ENCODE measurements around the gene DUS1L.

The DUS1L gene

GRCh38 chr17:82017612-82018151 lies 47.9 kb downstream of the DUS1L start:
- Histone ChIP-seq H4K20me1 (ENCODE audit: insufficient read depth, low read length) (no peaks in the 10 kb centered on the region), H3K9me3 (replicated peaks; ENCODE audit: insufficient read depth, low read length) (no peaks in the 10 kb centered on the region), H3K27ac (ENCODE audit: low read length) (no peak overlapping the region), H3K79me2 (ENCODE audit: low read length) (peaks cover 27% of the 10 kb centered on the region), H2AFZ (ENCODE audit: low read length) (no peak overlapping the region), H3F3A (ENCODE audit: insufficient read depth, low read length) (peaks cover 13% of the 10 kb centered on the region), H3K36me3 (replicated peaks; ENCODE audit: insufficient read depth, low read length) (no peaks in the 10 kb centered on the region), H3K9me2 (replicated peaks; ENCODE audit: insufficient read depth, low read length) (no peaks in the 10 kb centered on the region), H3K4me2 (ENCODE audit: low read depth, low read length) (no peak overlapping the region), H3K9ac (ENCODE audit: low read length) (no peak overlapping the region), H3K4me3 (ENCODE audit: low read length) (no peak overlapping the region), H3K27me3 (replicated peaks; ENCODE audit: insufficient read depth, low read length) (no peaks in the 10 kb centered on the region), H3K4me1 (ENCODE audit: low read length) (0 out of 2 replicates have a peak, but pooled peaks cover 3% of the 10 kb centered on the region)
- no peak for TF ChIP-seq EZH2phosphoT487 (IDR thresholded peaks at IDR 0.05; ENCODE audit: low read length)
- no peak for TF ChIP-seq EZH2 (optimal IDR thresholded peaks at IDR 0.05; ENCODE audit: low read depth, low read length)
- TF ChIP-seq CTCF (IDR thresholded peaks at IDR 0.05; ENCODE audit: low read length), result no peak
- no peak for DNase-seq

GRCh38 chr17:82016875-82017459 lies 48.6 kb downstream of the DUS1L start:
- Histone ChIP-seq H3K27me3 (replicated peaks; ENCODE audit: insufficient read depth, low read length) (no peaks in the 10 kb centered on the region), H2AFZ (ENCODE audit: low read length) (no peak overlapping the region), H3K4me2 (ENCODE audit: low read depth, low read length) (no peak overlapping the region), H3K79me2 (ENCODE audit: low read length) (peaks cover 20% of the 10 kb centered on the region), H4K20me1 (ENCODE audit: insufficient read depth, low read length) (no peaks in the 10 kb centered on the region), H3K9me3 (replicated peaks; ENCODE audit: insufficient read depth, low read length) (no peaks in the 10 kb centered on the region), H3K4me3 (ENCODE audit: low read length) (no peak overlapping the region), H3K9ac (ENCODE audit: low read length) (no peak overlapping the region), H3K36me3 (replicated peaks; ENCODE audit: insufficient read depth, low read length) (no peaks in the 10 kb centered on the region), H3K9me2 (replicated peaks; ENCODE audit: insufficient read depth, low read length) (no peaks in the 10 kb centered on the region), H3F3A (ENCODE audit: insufficient read depth, low read length) (peaks cover 8% of the 10 kb centered on the region), H3K4me1 (ENCODE audit: low read length) (0 out of 2 replicates have a peak, but pooled peaks cover 3% of the 10 kb centered on the region), H3K27ac (ENCODE audit: low read length) (no peak overlapping the region)
- TF ChIP-seq CTCF (IDR thresholded peaks at IDR 0.05; ENCODE audit: low read length), result no peak
- no peak for TF ChIP-seq EZH2phosphoT487 (IDR thresholded peaks at IDR 0.05; ENCODE audit: low read length)
- TF ChIP-seq EZH2 (optimal IDR thresholded peaks at IDR 0.05; ENCODE audit: low read depth, low read length), result no peak
- DNase-seq, result no peak

- no peak overlapping the region for H3K4me3 ChIP-seq (ENCODE audit: low read length)
- H4K20me1 ChIP-seq (ENCODE audit: insufficient read depth, low read length), result no peaks in the 10 kb centered on the region
- H3K4me1 ChIP-seq (ENCODE audit: low read length), result 0 out of 2 replicates have a peak, but pooled peaks cover 1% of the 10 kb centered on the region
- no peaks in the 10 kb centered on the region for H3K9me2 ChIP-seq (replicated peaks; ENCODE audit: insufficient read depth, low read length)
- H3K36me3 ChIP-seq (replicated peaks; ENCODE audit: insufficient read depth, low read length), result no peaks in the 10 kb centered on the region
- H2AFZ ChIP-seq (ENCODE audit: low read length), result no peak overlapping the region
- no peaks in the 10 kb centered on the region for H3K9me3 ChIP-seq (replicated peaks; ENCODE audit: insufficient read depth, low read length)
- no peak overlapping the region for H3K27ac ChIP-seq (ENCODE audit: low read length)
- no peak overlapping the region for H3K9ac ChIP-seq (ENCODE audit: low read length)
- no peak overlapping the region for H3K4me2 ChIP-seq (ENCODE audit: low read depth, low read length)
- peaks cover 13% of the 10 kb centered on the region for H3K79me2 ChIP-seq (ENCODE audit: low read length)
- DNase-seq, result no peak
- H3F3A ChIP-seq (ENCODE audit: insufficient read depth, low read length), result 0 out of 2 replicates have a peak, but pooled peaks cover under 1% of the 10 kb centered on the region
- H3K27me3 ChIP-seq (replicated peaks; ENCODE audit: insufficient read depth, low read length), result no peaks in the 10 kb centered on the region
- TF ChIP-seq EZH2 (optimal IDR thresholded peaks at IDR 0.05; ENCODE audit: low read depth, low read length), result no peak
- TF ChIP-seq CTCF (IDR thresholded peaks at IDR 0.05; ENCODE audit: low read length), result no peak
- no peak for TF ChIP-seq EZH2phosphoT487 (IDR thresholded peaks at IDR 0.05; ENCODE audit: low read length)
These were observed 49.3 kb downstream of the DUS1L start for GRCh38 chr17:82016061-82016874.
